OCI-LY7 (cell line): ENCODE results near the gene COL8A1. TPM values are rescaled to one million over a fixed set of nuclear protein-coding genes. Genes with fewer than 3 reads are reported as not detected.

Experiments used
- BruUV-seq: library from RNA; stranded (reverse); fragments of 400-500 nt; replicated peaks from 2 replicates; lab custom pipeline; 2021; lab: Mats Ljungman, UMichigan
- CTCF ChIA-PET: fragments of 300-600 bp; sonication (Branson Sonifier 250); formaldehyde crosslinking; loops from one replicate; lab custom pipeline; 2022; ENCODE audit warnings: antibody characterized with exemption; ENCODE audit not compliant: unreplicated experiment; lab: Charles Lee
- POLR2A ChIA-PET: fragments of 300-600 bp; sonication (Branson Sonifier 250); formaldehyde crosslinking; loops from one replicate; lab custom pipeline; 2022; ENCODE audit warnings: antibody characterized with exemption; lab: Charles Lee
- DNase-seq: peaks from one replicate; pipeline ENCODE4 v3.0.0-alpha.2; 2015; ENCODE audit warnings: low spot score
- H2AFZ ChIP-seq: fragments of 200-600 bp; sonication (generic), shearing (Covaris generic); 2 replicates; pipeline ENCODE4 v1.6.1; 2014; ENCODE audit warnings: mild to moderate bottlenecking, antibody characterized with exemption, low read length, moderate library complexity
- H3K27ac ChIP-seq: fragments of 200-600 bp; sonication (generic); 2 replicates; pipeline ENCODE4 v1.5.1; 2014; ENCODE audit warnings: mixed run types, low read depth, mild to moderate bottlenecking, moderate library complexity, low read length, inconsistent platforms; ENCODE audit not compliant: poor library complexity, severe bottlenecking
- H3K36me3 ChIP-seq: fragments of 200-600 bp; sonication (generic); 2 replicates; pipeline ENCODE4 v1.6.1; 2014; ENCODE audit warnings: mild to moderate bottlenecking, antibody characterized with exemption, low read length, moderate library complexity, mixed read lengths; ENCODE audit not compliant: insufficient read depth
- H3K4me1 ChIP-seq: fragments of 200-600 bp; sonication (generic); 2 replicates; pipeline ENCODE4 v1.5.1; 2014; ENCODE audit warnings: mild to moderate bottlenecking, low read length; ENCODE audit not compliant: insufficient read depth, poor library complexity, severe bottlenecking
- H3K4me2 ChIP-seq: fragments of 200-600 bp; sonication (generic); 2 replicates; pipeline ENCODE4 v1.6.1; 2014; ENCODE audit warnings: mild to moderate bottlenecking, low read length
- H3K4me3 ChIP-seq: fragments of 200-600 bp; sonication (generic); 2 replicates; pipeline ENCODE4 v1.5.1; 2014; ENCODE audit warnings: mild to moderate bottlenecking, low read depth, low read length; ENCODE audit not compliant: poor library complexity, severe bottlenecking
- H3K79me2 ChIP-seq: fragments of 200-600 bp; sonication (generic); 2 replicates; pipeline ENCODE4 v1.6.1; 2016; ENCODE audit warnings: low read depth, mild to moderate bottlenecking, low read length, moderate library complexity, mixed read lengths; ENCODE audit not compliant: insufficient read depth
- H3K9me2 ChIP-seq: fragments of 200-600 bp; sonication (generic); 2 replicates; pipeline ENCODE4 v1.6.1; 2016; ENCODE audit warnings: mild to moderate bottlenecking, low read length, mixed read lengths; ENCODE audit not compliant: insufficient read depth
- H3K9me3 ChIP-seq: fragments of 200-600 bp; sonication (generic); 2 replicates; pipeline ENCODE4 v1.6.1; 2014; ENCODE audit warnings: mild to moderate bottlenecking, mixed run types, low read length, mixed read lengths
- H4K20me1 ChIP-seq: fragments of 200-600 bp; sonication (generic); 2 replicates; pipeline ENCODE4 v1.6.1; 2014; ENCODE audit warnings: mild to moderate bottlenecking, antibody characterized with exemption, low read length, moderate library complexity, mixed read lengths; ENCODE audit not compliant: insufficient read depth
- CTCF ChIP-seq: fragments of 200-600 bp; sonication (generic); conservative IDR thresholded peaks from 2 replicates; pipeline ENCODE4 v1.5.1; 2014; ENCODE audit warnings: mild to moderate bottlenecking, antibody characterized with exemption, low read length, moderate library complexity, mixed read lengths
- EZH2phosphoT487 ChIP-seq: fragments of 200-600 bp; sonication (generic); IDR thresholded peaks from 2 replicates; pipeline ENCODE4 v1.6.1; 2018; ENCODE audit warnings: low read depth, borderline replicate concordance, mild to moderate bottlenecking, mixed run types, antibody characterized with exemption, low read length, moderate library complexity, mixed read lengths
- intact Hi-C: fragments of 100-400 bp; cut with micrococcal nuclease; formaldehyde crosslinking; loops from one replicate; pipeline ENCODE4 v1.10.0; 2022; ENCODE audit not compliant: unreplicated experiment
- total RNA-seq, 2 experiments: library from RNA; depleted of rRNA in 1 of 2; stranded (reverse); fragments of >200 nt in 1 of 2; shearing (Covaris generic) in 1 of 2; gene quantifications; 2 replicates each; pipeline ENCODE4 v1.2.3, GENCODE V29; 2014 to 2022

The COL8A1 gene
- total RNA-seq, 2 experiments from 2014 or later = 0.10 TPM; not detected in 1

- DNase-seq = no peak
- no peak overlapping the region for H3K4me3 ChIP-seq
- no peaks in the 10 kb centered on the region for H3K79me2 ChIP-seq
- no peaks in the 10 kb centered on the region for H3K9me3 ChIP-seq
- H3K27ac ChIP-seq = no peak overlapping the region
- POLR2A ChIA-PET = interaction anchor here (0.9 kb wide), 1 partner anchor 158 kb away, joined by 5 read pairs; no protein-coding TSS in a partner anchor
- no peak for TF ChIP-seq EZH2phosphoT487
- TF ChIP-seq CTCF = no peak
- H3K9me2 ChIP-seq = no peaks in the 10 kb centered on the region
- H3K36me3 ChIP-seq = no peaks in the 10 kb centered on the region
- intact Hi-C loops = no loop called here
- no peak overlapping the region for H2AFZ ChIP-seq
- H3K4me2 ChIP-seq = no peak overlapping the region
- BruUV-seq = no TSS peak
- H3K4me1 ChIP-seq = no peaks in the 10 kb centered on the region
- CTCF ChIA-PET = no interaction called here
- H4K20me1 ChIP-seq = no peaks in the 10 kb centered on the region; the same call in 1 of the 2 replicates
Measured at GRCh38 chr3:99637368-99638111, 854 bp upstream of the COL8A1 start.

DNA sequence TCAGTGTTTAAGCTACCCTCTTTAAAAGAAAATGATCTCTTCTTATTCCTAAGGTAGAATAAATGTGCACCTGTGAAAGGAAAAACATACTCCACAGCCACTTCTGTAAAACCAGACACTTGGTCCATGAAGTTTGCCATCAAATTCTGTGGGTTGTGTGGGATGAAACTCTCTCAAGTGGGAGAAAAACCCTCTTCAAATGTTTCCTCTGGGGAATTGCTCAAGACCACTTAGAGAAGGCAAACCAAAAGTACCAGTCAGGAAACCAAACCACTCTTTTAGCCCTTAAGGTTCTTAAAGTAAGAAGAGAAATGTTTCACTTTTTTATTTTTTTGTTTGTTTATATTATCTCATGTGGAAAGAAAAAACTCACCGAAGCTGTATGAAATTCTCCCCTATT lies 1.2 kb downstream of the COL8A1 start:
- no peaks in the 10 kb centered on the region for H3K36me3 ChIP-seq
- ChIA-PET POLR2A (interaction anchor here (0.7 kb wide), 1 partner anchor 1350 kb away, joined by 3 read pairs; no protein-coding TSS in a partner anchor), CTCF (no interaction called here)
- intact Hi-C loops = no loop called here
- no peak overlapping the region for H3K4me3 ChIP-seq
- H3K4me2 ChIP-seq = no peak overlapping the region
- H4K20me1 ChIP-seq = no peaks in the 10 kb centered on the region; the same call in 1 of the 2 replicates
- no peaks in the 10 kb centered on the region for H3K9me3 ChIP-seq
- H3K79me2 ChIP-seq = no peaks in the 10 kb centered on the region
- TF ChIP-seq CTCF (no peak), EZH2phosphoT487 (no peak)
- H3K9me2 ChIP-seq = no peaks in the 10 kb centered on the region
- H3K4me1 ChIP-seq = no peaks in the 10 kb centered on the region
- no peak overlapping the region for H2AFZ ChIP-seq
- no peak overlapping the region for H3K27ac ChIP-seq
- no TSS peak for BruUV-seq
- DNase-seq = no peak
